ENCODE results near the gene AGPS.
"Not testable (repeated sequence)": the region's sequence is repeated elsewhere in the genome, so short reads cannot be mapped to it uniquely, and the experiment has no call there.

AGPS gene

GRCh38 chr2:177391822-177392372, 676 bp upstream of the AGPS start:
- no peak for DNase-seq

GRCh38 chr2:177393203-177393755, 706 bp downstream of the AGPS start:
- DNase-seq, result no peak

GRCh38 chr2:177393824-177394593, 1.4 kb downstream of the AGPS start:
- no peak for DNase-seq

- DNase-seq, result no peak
Measured at GRCh38 chr2:177394594-177394973, 2.0 kb downstream of the AGPS start.

GRCh38 chr2:177395351-177396065, 2.9 kb downstream of the AGPS start:
- no peak for DNase-seq

- peak; percentile 83 for DNase-seq
Measured at GRCh38 chr2:177396703-177397460, 4.3 kb downstream of the AGPS start.

- DNase-seq, result peak; percentile 83
Measured at GRCh38 chr2:177397481-177398289, 5.1 kb downstream of the AGPS start.

- no peak for DNase-seq
Measured at GRCh38 chr2:177398290-177398683, 5.7 kb downstream of the AGPS start.

- no peak for DNase-seq
Measured at GRCh38 chr2:177398791-177399190, 6.2 kb downstream of the AGPS start.

GRCh38 chr2:177399376-177399775, 6.8 kb downstream of the AGPS start:
- DNase-seq, result no peak

GRCh38 chr2:177400337-177400923, 7.9 kb downstream of the AGPS start:
- DNase-seq, result no peak

- no peak for DNase-seq
Measured at GRCh38 chr2:177402096-177402495, 9.5 kb downstream of the AGPS start.

- no peak for DNase-seq
Measured at GRCh38 chr2:177403838-177404237, 11.3 kb downstream of the AGPS start.

- DNase-seq, result no peak
Measured at GRCh38 chr2:177404243-177404642, 11.7 kb downstream of the AGPS start.

GRCh38 chr2:177405029-177405692, 12.6 kb downstream of the AGPS start:
- no peak for DNase-seq

- DNase-seq, result no peak
Measured at GRCh38 chr2:177406182-177406581, 13.6 kb downstream of the AGPS start.

GRCh38 chr2:177407031-177407430, 14.5 kb downstream of the AGPS start:
- DNase-seq, result no peak

GRCh38 chr2:177410629-177411028, 18.1 kb downstream of the AGPS start:
- not testable (repeated sequence) for DNase-seq

- DNase-seq, result no peak
Measured at GRCh38 chr2:177413703-177414102, 21.1 kb downstream of the AGPS start.

GRCh38 chr2:177419274-177419673, 26.7 kb downstream of the AGPS start:
- DNase-seq, result peak; percentile 36

GRCh38 chr2:177422271-177422670, 29.7 kb downstream of the AGPS start:
- DNase-seq, result peak; percentile 45
